DMS114 treated with DMSO at 0.1 percent for 48 hours (cell line): ENCODE measurements around the gene ELOVL6.
"Not testable (repeated sequence)": the region's sequence is repeated elsewhere in the genome, so short reads cannot be mapped to it uniquely, and the experiment has no call there.

Experiments used
- DNase-seq: peaks from one replicate; lab custom pipeline; 2025; ENCODE audit not compliant: unreplicated experiment; lab: John Stamatoyannopoulos, UW

Gene ELOVL6

GRCh38 chr4:110198435-110199416, at the start of gene ELOVL6:
TSS of gene ELOVL6 (minus strand) at chr4:110198615. CDS start at chr4:110198335, 280 bp downstream.
- DNase-seq: peak; percentile 26

DNA sequence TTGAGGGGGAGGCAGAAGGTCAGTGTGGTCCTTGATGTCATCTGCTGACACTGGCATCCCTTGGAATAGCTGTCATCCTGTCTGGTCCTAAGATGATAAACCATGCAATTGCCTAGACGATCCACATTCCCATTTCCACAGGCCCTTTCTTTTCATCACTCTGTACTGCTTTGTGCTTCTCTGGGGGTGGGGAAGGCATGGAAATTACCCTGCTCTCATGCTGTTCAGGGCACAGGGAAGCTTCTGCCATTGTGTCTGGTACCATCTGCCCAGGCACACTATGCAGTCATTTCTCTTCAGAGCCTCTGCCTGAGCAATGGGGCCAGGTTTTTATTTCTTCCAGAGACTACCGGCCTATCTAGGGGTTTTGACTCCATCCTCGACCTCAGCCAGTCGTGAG, 49.7 kb upstream of the ELOVL6 start:
- DNase-seq: no peak

GRCh38 chr4:110247591-110247990, 49.2 kb upstream of the ELOVL6 start:
- no peak for DNase-seq

DNA sequence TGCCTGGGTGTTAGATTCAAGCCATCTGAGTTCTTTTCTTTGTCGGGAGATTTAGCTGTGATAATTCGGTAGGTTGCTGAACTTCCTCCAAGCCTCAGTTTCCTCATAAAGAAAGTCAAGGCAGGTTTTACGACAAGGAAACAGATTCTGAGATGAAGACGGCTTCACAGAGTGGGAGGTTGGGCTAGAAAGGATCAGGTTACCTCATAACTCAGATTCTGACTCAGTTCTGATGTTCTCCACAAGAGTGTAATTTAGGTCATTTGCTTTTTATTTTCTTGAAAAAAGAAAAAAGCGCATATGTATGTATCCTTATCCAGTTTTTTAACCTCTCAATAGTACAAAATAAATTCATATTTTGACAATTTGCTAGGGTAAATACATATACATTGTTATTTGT, 47.2 kb upstream of the ELOVL6 start:
- DNase-seq: no peak

DNA sequence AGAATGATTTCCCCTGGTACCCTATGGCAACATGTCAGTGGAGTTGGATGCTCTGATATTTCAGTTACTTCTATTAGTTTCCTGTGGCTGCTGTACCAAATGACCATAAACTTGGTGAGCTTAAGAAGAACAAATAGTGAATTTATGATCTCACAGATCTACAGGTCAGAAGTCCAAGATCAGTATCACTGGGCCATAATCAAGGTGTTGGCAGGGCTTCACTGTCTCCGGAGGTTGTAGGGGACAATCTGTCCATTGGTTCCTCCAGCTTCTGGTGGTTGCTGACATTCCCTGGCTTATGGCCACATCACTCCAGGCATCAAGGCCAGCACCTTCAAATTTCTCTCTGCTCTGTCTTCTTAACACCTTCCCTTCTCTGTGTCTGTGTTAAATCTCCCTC, 37.9 kb upstream of the ELOVL6 start:
- DNase-seq: no peak

GRCh38 chr4:110233581-110233980, 35.2 kb upstream of the ELOVL6 start:
- DNase-seq: not testable (repeated sequence)

GRCh38 chr4:110231869-110232268, 33.5 kb upstream of the ELOVL6 start:
- DNase-seq: no peak

DNA sequence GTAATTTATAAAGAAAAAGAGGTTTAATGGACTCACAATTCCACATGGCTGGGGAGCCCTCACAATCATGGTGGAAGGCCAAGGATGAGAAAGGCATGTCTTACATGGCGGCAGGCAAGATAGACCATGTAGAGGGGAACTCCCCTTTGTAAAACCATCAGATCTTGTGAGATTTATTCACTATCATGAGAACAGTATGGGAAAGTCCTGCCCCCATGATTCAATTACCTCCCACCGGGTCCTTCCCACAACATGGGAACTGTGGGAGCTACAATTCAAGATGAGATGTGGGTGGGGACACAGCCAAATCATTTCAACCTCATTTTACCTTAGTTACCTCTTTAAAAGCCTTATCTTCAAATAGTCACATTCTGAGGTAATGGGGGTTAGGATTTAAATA, 30.9 kb upstream of the ELOVL6 start:
- no peak for DNase-seq

DNA sequence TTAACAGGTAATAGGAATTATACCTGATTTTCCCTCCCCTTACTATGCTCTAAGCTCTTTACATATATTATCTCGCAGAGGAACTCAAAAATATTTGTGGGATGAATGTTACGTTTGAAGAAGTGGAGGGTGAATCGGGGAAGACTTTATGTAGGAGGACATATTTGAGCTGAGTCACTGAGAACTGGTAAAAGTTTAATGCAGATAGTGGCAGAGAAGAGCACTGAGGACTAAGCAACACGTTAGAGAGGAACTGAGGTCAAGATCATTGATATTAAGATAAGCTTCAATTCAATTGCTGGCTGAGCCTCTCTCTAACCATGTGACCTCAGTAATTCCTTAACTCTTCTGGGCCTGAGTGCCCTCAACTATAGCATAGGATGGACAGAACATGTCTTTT, 26.4 kb upstream of the ELOVL6 start:
- no peak for DNase-seq

DNA sequence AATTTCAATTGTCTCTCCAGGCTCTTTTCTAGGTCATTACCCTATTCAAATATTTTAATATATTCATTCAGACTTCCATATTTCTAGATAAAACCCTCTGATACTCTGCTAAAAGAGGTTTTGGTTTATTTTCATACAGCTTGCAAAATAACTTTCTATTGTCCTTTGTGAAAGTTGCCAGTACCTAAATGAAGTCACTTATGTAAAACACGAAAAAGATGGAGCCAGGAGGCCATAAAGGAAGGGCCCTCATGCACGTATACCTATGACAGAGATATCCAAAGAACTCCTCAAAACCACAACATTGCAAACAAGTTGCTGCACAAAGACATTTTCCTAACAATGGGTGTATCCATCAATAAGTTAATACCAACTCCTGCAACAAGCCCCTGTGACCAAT, 25.7 kb upstream of the ELOVL6 start:
- no peak for DNase-seq

DNA sequence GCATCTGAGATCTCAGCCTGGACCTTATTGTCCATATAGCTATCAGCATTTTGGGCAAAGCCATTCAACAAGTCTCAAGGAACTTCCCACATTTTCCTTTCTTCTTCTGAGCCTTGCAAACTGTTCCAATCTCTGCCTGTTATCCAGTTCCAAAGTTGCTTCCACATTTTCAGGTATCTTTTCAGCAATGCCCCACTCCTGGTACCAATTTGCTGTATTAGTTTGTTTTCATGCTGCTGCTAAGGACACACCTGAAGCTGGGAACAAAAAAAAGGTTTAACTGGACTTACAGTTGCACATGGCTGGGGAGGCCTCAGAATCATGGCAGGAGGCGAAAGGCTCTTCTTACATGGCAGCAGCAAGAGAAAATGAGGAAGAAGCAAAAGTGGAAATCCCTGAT, 20.5 kb upstream of the ELOVL6 start:
- not testable (repeated sequence) for DNase-seq

- DNase-seq: not testable (repeated sequence)
Observed at GRCh38 chr4:110217181-110217580, 18.8 kb upstream of the ELOVL6 start.

DNA sequence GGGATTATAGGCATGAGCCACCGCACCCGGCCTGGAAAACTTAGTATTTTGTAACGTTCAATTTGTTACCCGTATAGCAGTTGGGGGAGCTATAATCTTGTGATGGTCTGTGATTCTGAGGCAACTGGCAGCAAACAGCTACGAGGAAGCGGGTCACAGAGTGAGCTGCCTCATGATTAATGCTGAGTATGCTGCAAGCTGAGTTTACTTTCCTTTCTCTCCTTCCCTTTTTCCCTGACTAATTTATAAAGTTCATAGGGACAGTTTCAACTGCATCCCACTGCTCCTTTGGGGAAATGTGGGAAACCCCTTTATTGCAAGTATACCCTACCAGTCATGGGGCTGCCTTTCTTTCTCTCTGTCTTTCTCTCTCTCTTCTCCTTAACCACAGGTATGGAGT, 17.7 kb upstream of the ELOVL6 start:
- no peak for DNase-seq

- DNase-seq: no peak
Observed at GRCh38 chr4:110211770-110212061, 13.3 kb upstream of the ELOVL6 start.

DNA sequence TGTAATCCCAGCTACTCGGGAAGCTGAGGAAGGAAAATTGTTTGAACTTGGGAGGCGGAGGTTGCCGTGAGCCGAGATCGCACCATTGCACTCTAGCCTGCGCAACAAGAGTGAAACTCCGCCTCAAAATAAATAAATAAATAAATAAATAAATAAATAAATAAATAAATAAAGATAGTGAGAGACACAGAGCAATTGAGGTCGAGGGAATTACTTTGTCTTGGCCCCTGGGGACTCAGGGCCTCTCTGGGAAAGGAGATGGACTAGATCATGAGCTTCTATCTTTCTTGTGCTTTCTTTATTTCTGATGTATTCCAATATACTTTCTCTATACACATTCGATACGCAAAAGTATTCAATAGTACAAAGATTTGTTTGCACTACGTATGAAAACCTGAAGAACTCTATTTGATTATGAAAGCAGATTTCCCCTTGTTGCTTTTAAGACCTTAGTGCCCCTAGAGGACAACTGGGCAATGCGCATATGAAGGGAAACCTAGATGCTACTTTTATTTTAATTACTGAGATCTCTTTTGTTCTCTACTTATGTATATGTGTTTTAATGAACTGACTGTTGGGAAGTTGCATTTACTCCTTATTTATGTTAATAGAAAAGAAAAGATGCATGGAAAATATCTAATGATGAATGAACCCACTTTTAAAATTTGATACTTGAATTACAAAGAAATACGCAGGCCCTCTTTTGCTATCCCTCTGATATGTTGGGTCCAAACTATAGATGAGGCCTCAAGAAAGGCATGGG, 12.8 kb upstream of the ELOVL6 start:
- DNase-seq: peak; percentile 14

DNA sequence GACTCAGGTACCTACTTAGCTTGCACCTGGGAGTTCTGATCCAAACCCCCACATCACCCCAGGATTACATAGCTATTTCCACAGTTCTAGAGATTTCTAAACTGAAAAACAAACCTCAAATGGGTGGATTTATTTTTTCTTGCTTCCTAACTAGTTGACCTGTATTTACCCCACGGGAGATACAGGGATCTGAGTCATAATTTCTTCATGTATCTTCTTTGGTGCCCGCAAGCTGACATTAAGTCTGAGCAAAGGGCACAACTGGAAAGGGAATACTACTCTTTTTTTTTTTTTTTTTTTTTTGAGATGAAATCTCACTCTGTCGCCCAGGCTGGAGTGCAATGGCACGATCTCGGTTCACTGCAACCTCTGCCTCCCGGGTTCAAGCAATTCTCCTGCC, 10.0 kb upstream of the ELOVL6 start:
- DNase-seq: no peak

DNA sequence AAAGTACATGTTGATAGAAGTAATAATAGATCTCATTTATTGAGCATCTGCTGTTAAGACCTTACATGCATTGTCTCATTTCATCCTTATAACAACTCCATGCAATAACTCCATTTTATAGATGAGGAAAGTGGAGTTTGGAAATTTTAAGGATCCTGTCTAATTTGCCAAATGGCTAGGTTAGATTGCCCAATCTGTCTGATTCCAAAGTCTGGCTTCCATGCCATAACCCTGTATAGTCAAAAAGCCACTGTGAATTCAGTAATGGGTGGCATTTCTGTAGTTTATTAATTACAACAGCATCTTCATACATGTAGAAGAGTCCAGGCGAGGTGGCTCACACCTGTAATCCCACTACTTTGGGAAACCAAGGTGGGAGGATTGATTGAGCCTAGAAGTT, 8.8 kb upstream of the ELOVL6 start:
- no peak for DNase-seq

DNA sequence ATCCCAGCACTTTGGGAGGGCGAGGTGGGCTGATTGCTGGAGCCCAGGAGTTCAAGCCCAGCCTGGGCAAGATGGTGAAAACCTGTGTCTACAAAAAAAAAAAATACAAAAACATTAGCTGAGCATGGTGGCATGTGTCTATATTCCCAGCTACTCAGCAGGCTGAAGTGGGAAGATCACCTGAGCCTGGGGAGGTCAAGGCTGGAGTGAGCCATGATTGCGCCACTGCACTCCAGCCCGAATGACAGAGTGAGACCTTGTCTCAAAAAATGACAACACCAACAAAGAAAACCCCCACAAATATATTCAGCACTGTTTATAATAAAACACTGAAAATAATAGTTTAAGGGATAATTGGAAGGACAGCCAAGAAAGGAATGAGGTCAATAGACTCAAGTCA, 3.6 kb upstream of the ELOVL6 start:
- DNase-seq: no peak

DNA sequence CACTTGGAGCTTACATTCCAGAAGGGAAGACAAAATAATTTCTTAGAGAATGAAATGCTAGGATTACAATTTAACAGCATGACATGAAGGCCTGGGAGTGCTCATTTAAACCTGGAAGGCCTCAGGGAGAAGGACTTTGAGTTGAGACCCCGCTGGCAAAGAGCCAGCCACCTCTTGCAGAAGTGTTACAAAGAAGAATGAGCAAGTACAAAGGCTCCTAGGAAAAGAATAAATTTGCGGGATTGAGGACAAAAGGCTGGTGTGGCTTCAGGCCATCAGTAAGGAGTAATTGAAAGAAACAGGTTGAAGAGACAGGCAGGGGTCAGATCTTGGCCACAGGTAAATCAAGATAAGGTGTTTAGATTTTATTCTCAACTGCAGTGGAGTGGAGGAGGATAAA, 3.1 kb upstream of the ELOVL6 start:
- no peak for DNase-seq

DNA sequence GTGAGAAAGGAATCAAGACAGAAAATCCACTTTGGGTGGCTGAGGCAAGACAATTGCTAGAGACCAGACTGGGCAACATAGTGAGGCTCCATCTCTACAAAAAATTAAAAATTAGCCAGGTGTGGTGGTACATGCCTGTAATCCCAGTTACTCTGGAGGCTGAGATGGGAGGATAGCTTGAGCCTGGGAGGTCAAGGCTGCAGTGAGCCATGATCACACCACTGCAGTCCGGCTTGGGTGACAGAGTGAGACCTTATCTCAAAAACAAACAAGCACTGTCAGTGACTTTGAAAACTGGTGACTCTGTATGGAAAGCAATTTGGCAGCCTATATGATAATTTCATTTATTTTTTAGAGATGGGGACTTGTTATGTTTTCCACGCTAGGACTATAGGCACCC, 2.3 kb upstream of the ELOVL6 start:
- DNase-seq: no peak

GRCh38 chr4:110198049-110198434, 373 bp downstream of the ELOVL6 start:
- DNase-seq: no peak

- DNase-seq: no peak
Observed at GRCh38 chr4:110197529-110198042, 829 bp downstream of the ELOVL6 start.
